A673 (cell line): Measurements from ENCODE around the gene FAAH. TPM values are rescaled to one million over a fixed set of nuclear protein-coding genes. Genes with fewer than 3 reads are reported as not detected.
A peak's percentile ranks its signal among the peaks of the same experiment; 100 is the strongest.

Source experiments
- BruUV-seq: library from RNA; stranded (reverse); fragments of 400-500 nt; replicated peaks from 2 replicates; lab custom pipeline; 2021; lab: Mats Ljungman, UMichigan
- CTCF ChIA-PET: fragments of 300-600 bp; sonication (Branson Sonifier 250); formaldehyde crosslinking; loops from one replicate; lab custom pipeline; 2022; ENCODE audit warnings: antibody characterized with exemption; lab: Charles Lee
- POLR2A ChIA-PET: fragments of 300-600 bp; sonication (Branson Sonifier 250); formaldehyde crosslinking; loops from one replicate; lab custom pipeline; 2022; ENCODE audit warnings: antibody characterized with exemption; ENCODE audit not compliant: low non-redundant PET; lab: Charles Lee
- DNase-seq: peaks from one replicate; pipeline ENCODE4 v3.0.0-alpha.2; 2015; ENCODE audit warnings: low spot score
- H3K27ac ChIP-seq: fragments of 200-600 bp; sonication (generic); 2 replicates; pipeline ENCODE4 v1.5.1; 2016; ENCODE audit warnings: mixed run types, low read depth, mild to moderate bottlenecking, mixed read lengths, antibody characterized with exemption, low read length; ENCODE audit not compliant: poor library complexity, severe bottlenecking
- H3K27me3 ChIP-seq: fragments of 200-600 bp; sonication (generic); replicated peaks from 2 replicates; pipeline ENCODE4 v1.6.1; 2017; ENCODE audit warnings: mixed run types, low read depth, mild to moderate bottlenecking, mixed read lengths, antibody characterized with exemption, low read length; ENCODE audit not compliant: insufficient read depth, poor library complexity
- H3K36me3 ChIP-seq: fragments of 200-600 bp; sonication (generic); 2 replicates; pipeline ENCODE4 v1.6.1; 2016; ENCODE audit warnings: mixed run types, mild to moderate bottlenecking, mixed read lengths, antibody characterized with exemption, low read length; ENCODE audit not compliant: insufficient read depth, poor library complexity, severe bottlenecking
- H3K4me1 ChIP-seq: fragments of 200-600 bp; sonication (generic); 2 replicates; pipeline ENCODE4 v1.6.1; 2017; ENCODE audit warnings: mixed run types, mild to moderate bottlenecking, mixed read lengths, antibody characterized with exemption, low read length; ENCODE audit not compliant: insufficient read depth, poor library complexity, severe bottlenecking
- H3K4me3 ChIP-seq: fragments of 200-600 bp; sonication (generic); 2 replicates; pipeline ENCODE4 v1.5.1; 2016; ENCODE audit warnings: low read depth, mixed run types, mild to moderate bottlenecking, mixed read lengths, low read length; ENCODE audit not compliant: poor library complexity, severe bottlenecking
- H3K9me3 ChIP-seq: fragments of 200-600 bp; sonication (generic); 2 replicates; pipeline ENCODE4 v1.6.1; 2016; ENCODE audit warnings: mixed run types, low read depth, mild to moderate bottlenecking, mixed read lengths, antibody characterized with exemption, low read length; ENCODE audit not compliant: poor library complexity, severe bottlenecking
- CTCF ChIP-seq: fragments of 300-800, 200-600 bp; sonication (generic); conservative IDR thresholded peaks from 2 replicates; pipeline ENCODE4 v1.5.1; 2017; ENCODE audit warnings: low read depth, mild to moderate bottlenecking, antibody characterized with exemption, low read length, moderate library complexity, mixed read lengths
- EZH2 ChIP-seq: fragments of 200-600 bp; sonication (generic); IDR thresholded peaks from 2 replicates; pipeline ENCODE4 v1.6.1; 2017; ENCODE audit warnings: borderline replicate concordance, low read depth, mild to moderate bottlenecking, mixed read lengths, antibody characterized with exemption, low read length; ENCODE audit not compliant: poor library complexity, severe bottlenecking
- intact Hi-C: fragments of 100-400 bp; cut with micrococcal nuclease; formaldehyde crosslinking; loops from one replicate; pipeline ENCODE4 v1.10.0; 2022; ENCODE audit not compliant: unreplicated experiment
- total RNA-seq: library from RNA; stranded (reverse); gene quantifications from 2 replicates; pipeline ENCODE4 v1.2.3, GENCODE V29; 2021

The FAAH gene
- total RNA-seq, 1 experiment from 2014 or later = 3.2 TPM

- CTCF ChIA-PET = no interaction called here
- intact Hi-C loops = no loop called here
- no TSS peak for BruUV-seq
- no peaks in the 10 kb centered on the region for H3K36me3 ChIP-seq
- DNase-seq = no peak
- H3K9me3 ChIP-seq = no peaks in the 10 kb centered on the region
- no peak overlapping the region for H3K27ac ChIP-seq
- TF ChIP-seq CTCF (no peak), EZH2 (no peak)
- H3K27me3 ChIP-seq = no peaks in the 10 kb centered on the region
- peaks cover 5% of the 10 kb centered on the region for H3K4me1 ChIP-seq
- POLR2A ChIA-PET = no interaction called here
- H3K4me3 ChIP-seq = no peak overlapping the region
Observed at GRCh38 chr1:46405197-46405555, 11.1 kb downstream of the FAAH start.

- Histone ChIP-seq H3K27ac (no peak overlapping the region), H3K4me1 (peaks cover 5% of the 10 kb centered on the region), H3K9me3 (no peaks in the 10 kb centered on the region), H3K36me3 (no peaks in the 10 kb centered on the region), H3K27me3 (no peaks in the 10 kb centered on the region), H3K4me3 (no peak overlapping the region)
- no TSS peak for BruUV-seq
- intact Hi-C loops = loop anchor here (1.0 kb wide), 1 partner anchor 320 kb away; no protein-coding TSS in a partner anchor
- POLR2A ChIA-PET = no interaction called here
- TF ChIP-seq CTCF (no peak), EZH2 (no peak)
- no peak for DNase-seq
- CTCF ChIA-PET = no interaction called here
Observed at GRCh38 chr1:46405724-46406123, 11.6 kb downstream of the FAAH start.

- no TSS peak for BruUV-seq
- ChIA-PET POLR2A (no interaction called here), CTCF (interaction anchor here (0.6 to 0.7 kb wide), 14 partner anchors 9 to 1562 kb away, joined by 3 to 11 read pairs (median 6); no protein-coding TSS in a partner anchor)
- no peak for DNase-seq
- H3K9me3 ChIP-seq = no peaks in the 10 kb centered on the region
- H3K36me3 ChIP-seq = no peaks in the 10 kb centered on the region
- peaks cover 5% of the 10 kb centered on the region for H3K4me1 ChIP-seq
- intact Hi-C loops = loop anchor here (1.0 kb wide), 1 partner anchor 318 kb away; no protein-coding TSS in a partner anchor
- no peak for TF ChIP-seq EZH2
- no peak for TF ChIP-seq CTCF
- peak overlapping the region; percentile 14 for H3K4me3 ChIP-seq
- no peaks in the 10 kb centered on the region for H3K27me3 ChIP-seq
- H3K27ac ChIP-seq = no peak overlapping the region
Observed at GRCh38 chr1:46406881-46407608, 12.9 kb downstream of the FAAH start.
